IMR-90 (cell line): ENCODE measurements around the gene PHIP. TPM values are rescaled to one million over a fixed set of nuclear protein-coding genes. Genes with fewer than 3 reads are reported as not detected.

Experiments used
- ATAC-seq: fragments of 200-7000 bp; cut with Tn5 transposase; 2 replicates; pipeline ENCODE4 v1.9.1; 2020; ENCODE audit warnings: low read depth, mild to moderate bottlenecking, moderate library complexity
- BruUV-seq: library from RNA; stranded (reverse); fragments of 400-500 nt; replicated peaks from 2 replicates; lab custom pipeline; 2021; lab: Mats Ljungman, UMichigan
- CTCF ChIA-PET: fragments of 300-600 bp; formaldehyde crosslinking; extraction: SDS; loops from one replicate; lab custom pipeline; 2021; ENCODE audit warnings: antibody characterized with exemption; lab: Yijun Ruan, JAX
- POLR2A ChIA-PET: fragments of 300-600 bp; sonication (Branson Sonifier 250); formaldehyde crosslinking; loops from one replicate; lab custom pipeline; 2022; ENCODE audit warnings: antibody characterized with exemption; ENCODE audit not compliant: unreplicated experiment; lab: Charles Lee
- DNase-seq: peaks from one replicate; pipeline ENCODE4 v3.0.0; 2013
- H2AFZ ChIP-seq: replicated peaks from 2 replicates; pipeline ENCODE3; 2013; ENCODE audit warnings: low read length, mild to moderate bottlenecking; ENCODE audit not compliant: poor library complexity
- H2AK5ac ChIP-seq: 2 replicates; pipeline ENCODE4 v1.6.1; 2013; ENCODE audit warnings: low read depth, low read length, inconsistent platforms
- H2AK9ac ChIP-seq: replicated peaks from 2 replicates; pipeline ENCODE3; 2013; ENCODE audit warnings: mild to moderate bottlenecking, low read depth, low read length, moderate library complexity; ENCODE audit not compliant: poor library complexity
- H2BK120ac ChIP-seq: 2 replicates; pipeline ENCODE4 v1.6.1; 2013; ENCODE audit warnings: low read depth, low read length, inconsistent platforms
- H2BK15ac ChIP-seq: 3 replicates; pipeline ENCODE4 v1.6.1; 2013; ENCODE audit warnings: low read depth, low read length, inconsistent platforms
- H2BK20ac ChIP-seq: 2 replicates; pipeline ENCODE4 v1.6.1; 2013; ENCODE audit warnings: low read depth, mild to moderate bottlenecking, inconsistent platforms, low read length, moderate library complexity
- H2BK5ac ChIP-seq: 2 replicates; pipeline ENCODE4 v1.6.1; 2013; ENCODE audit warnings: mild to moderate bottlenecking, low read depth, low read length, inconsistent platforms; ENCODE audit not compliant: poor library complexity, severe bottlenecking
- H3K14ac ChIP-seq: replicated peaks from 2 replicates; pipeline ENCODE4 v1.6.1; 2013; ENCODE audit warnings: low read depth, low read length, inconsistent platforms
- H3K18ac ChIP-seq: 2 replicates; pipeline ENCODE4 v1.6.1; 2013; ENCODE audit warnings: low read depth, low read length, control low read depth
- H3K23ac ChIP-seq: 2 replicates; pipeline ENCODE4 v1.6.1; 2013; ENCODE audit warnings: low read depth, low read length, inconsistent platforms
- H3K27ac ChIP-seq: 2 replicates; pipeline ENCODE4 v1.5.1; 2013; ENCODE audit warnings: mild to moderate bottlenecking, control low read depth, low read length; ENCODE audit not compliant: insufficient read depth
- H3K27me3 ChIP-seq: 2 replicates; pipeline ENCODE4 v1.6.1; 2013; ENCODE audit warnings: low read length; ENCODE audit not compliant: control insufficient read depth, insufficient read depth
- H3K36me3 ChIP-seq: 2 replicates; pipeline ENCODE4 v1.6.1; 2013; ENCODE audit warnings: low read length, mixed read lengths; ENCODE audit not compliant: control insufficient read depth, insufficient read depth
- H3K4ac ChIP-seq: 2 replicates; pipeline ENCODE4 v1.6.1; 2013; ENCODE audit warnings: low read depth, low read length, inconsistent platforms
- H3K4me1 ChIP-seq: 2 replicates; pipeline ENCODE4 v1.6.1; 2013; ENCODE audit warnings: low read length, mixed read lengths; ENCODE audit not compliant: control insufficient read depth, insufficient read depth
- H3K4me2 ChIP-seq: 2 replicates; pipeline ENCODE4 v1.6.1; 2013; ENCODE audit warnings: low read depth, mild to moderate bottlenecking, control low read depth, low read length, moderate library complexity
- H3K4me3 ChIP-seq: 2 replicates; pipeline ENCODE4 v1.5.1; 2013; ENCODE audit warnings: low read depth, mild to moderate bottlenecking, control low read depth, low read length, moderate library complexity; ENCODE audit not compliant: insufficient read depth
- H3K56ac ChIP-seq: 2 replicates; pipeline ENCODE4 v1.6.1; 2013; ENCODE audit warnings: low read length, inconsistent platforms; ENCODE audit not compliant: insufficient read depth; ENCODE audit errors: extremely low read depth
- H3K79me1 ChIP-seq, 2 experiments: 2 replicates each; pipeline ENCODE4 v1.6.1; 2013; ENCODE audit warnings: low read length in 2 of 2, inconsistent platforms in 1 of 2, low read depth in 1 of 2
- H3K9ac ChIP-seq: 2 replicates; pipeline ENCODE4 v1.6.1; 2013; ENCODE audit warnings: low read depth, low read length, control low read depth
- H3K9me1 ChIP-seq: 2 replicates; pipeline ENCODE4 v1.6.1; 2013; ENCODE audit warnings: low read length, inconsistent platforms; ENCODE audit not compliant: insufficient read depth
- H3K9me3 ChIP-seq: 2 replicates; pipeline ENCODE4 v1.6.1; 2013; ENCODE audit warnings: low read length; ENCODE audit not compliant: control insufficient read depth, insufficient read depth
- H4K20me1 ChIP-seq: 2 replicates; pipeline ENCODE4 v1.6.1; 2013; ENCODE audit warnings: low read length, inconsistent platforms; ENCODE audit not compliant: insufficient read depth
- H4K5ac ChIP-seq: 2 replicates; pipeline ENCODE4 v1.6.1; 2013; ENCODE audit warnings: mild to moderate bottlenecking, low read depth, low read length, control low read depth
- H4K8ac ChIP-seq, 2 experiments: 2 replicates each; pipeline ENCODE4 v1.6.1; 2013; ENCODE audit warnings: low read depth in 2 of 2, low read length in 2 of 2, control low read depth in 1 of 2, inconsistent platforms in 1 of 2
- H4K91ac ChIP-seq: 2 replicates; pipeline ENCODE4 v1.6.1; 2013; ENCODE audit warnings: low read depth, low read length, inconsistent platforms; ENCODE audit not compliant: insufficient read depth
- CEBPB ChIP-seq: IDR thresholded peaks from 2 replicates; pipeline ENCODE4 v1.6.1; 2012; ENCODE audit warnings: low read depth, low read length, improper control_type of control experiment
- CHD1 ChIP-seq: IDR thresholded peaks from 2 replicates; pipeline ENCODE4 v1.6.1; 2012; ENCODE audit warnings: low read depth, low read length, improper control_type of control experiment
- MAFK ChIP-seq: IDR thresholded peaks from 2 replicates; pipeline ENCODE4 v1.6.1; 2012; ENCODE audit warnings: low read depth, low read length, improper control_type of control experiment
- MXI1 ChIP-seq: IDR thresholded peaks from 2 replicates; pipeline ENCODE4 v1.6.1; 2012; ENCODE audit warnings: low read depth, mild to moderate bottlenecking, low read length, moderate library complexity, borderline replicate concordance
- NFE2L2 ChIP-seq: fragments of 150-350 bp; IDR thresholded peaks from 2 replicates; pipeline ENCODE4 v1.6.1; 2016; ENCODE audit warnings: low read depth, mild to moderate bottlenecking, low read length
- POLR2A ChIP-seq: IDR thresholded peaks from 2 replicates; pipeline ENCODE4 v1.6.1; 2012; ENCODE audit warnings: mild to moderate bottlenecking, low read depth, low read length
- RCOR1 ChIP-seq: IDR thresholded peaks from 2 replicates; pipeline ENCODE4 v1.6.1; 2012; ENCODE audit warnings: mild to moderate bottlenecking, low read length, improper control_type of control experiment; ENCODE audit not compliant: insufficient replicate concordance
- RFX5 ChIP-seq: IDR thresholded peaks from 2 replicates; pipeline ENCODE4 v1.8.0; 2012; ENCODE audit warnings: low read depth, mild to moderate bottlenecking, low read length, moderate library complexity
- WGBS, 2 experiments: methylation state at CpG; one replicate each; pipeline versions ENCODE4 v1.1.5 to v1.1.7; 2013; ENCODE audit warnings: missing lambda C conversion rate in 2 of 2; ENCODE audit not compliant: insufficient read length in 1 of 2; ENCODE audit errors: extremely low coverage in 2 of 2; 5-methylcytosine and 5-hydroxymethylcytosine counted together
- dilution Hi-C: fragments of 300-500 bp; cut with HindIII; formaldehyde crosslinking; loops from one replicate; pipeline ENCODE4 v1.14.3; 2018; ENCODE audit warnings: low sequenced_read_pairs; ENCODE audit not compliant: unreplicated experiment
- in situ Hi-C: fragments of 300-500 bp; cut with MboI; formaldehyde crosslinking; loops from 3 replicates; pipeline ENCODE4 v1.14.3; 2019; ENCODE audit warnings: low sequenced_read_pairs, inconsistent platforms, mixed read lengths
- intact Hi-C: fragments of 100-400 bp; cut with micrococcal nuclease; formaldehyde crosslinking; loops from 2 replicates; pipeline ENCODE4 v1.10.0; 2022
- polyA plus RNA-seq, 3 experiments: library from polyadenylated mRNA; depleted of rRNA; stranded (reverse); fragments of >200 nt; gene quantifications; 2 replicates each; pipeline ENCODE4 v1.2.3, GENCODE V29; 2012; ENCODE audit warnings: low replicate concordance in 1 of 3
- total RNA-seq: library from RNA; depleted of rRNA; stranded (reverse); fragments of >200 nt; gene quantifications from 2 replicates; pipeline ENCODE4 v1.2.3, GENCODE V29; 2012
- TF ChIP-seq, protein P1 (sequence below): fragments of 150-350 bp; IDR thresholded peaks from 2 replicates; pipeline ENCODE4 v1.6.1; 2017; ENCODE audit warnings: mild to moderate bottlenecking, antibody characterized with exemption, low read length, low read depth

PHIP gene
- total and polyA plus RNA-seq, 2 of the 4 experiments (the other 2 are of a cell fraction) = 3.4 to 20.4 TPM

DNA sequence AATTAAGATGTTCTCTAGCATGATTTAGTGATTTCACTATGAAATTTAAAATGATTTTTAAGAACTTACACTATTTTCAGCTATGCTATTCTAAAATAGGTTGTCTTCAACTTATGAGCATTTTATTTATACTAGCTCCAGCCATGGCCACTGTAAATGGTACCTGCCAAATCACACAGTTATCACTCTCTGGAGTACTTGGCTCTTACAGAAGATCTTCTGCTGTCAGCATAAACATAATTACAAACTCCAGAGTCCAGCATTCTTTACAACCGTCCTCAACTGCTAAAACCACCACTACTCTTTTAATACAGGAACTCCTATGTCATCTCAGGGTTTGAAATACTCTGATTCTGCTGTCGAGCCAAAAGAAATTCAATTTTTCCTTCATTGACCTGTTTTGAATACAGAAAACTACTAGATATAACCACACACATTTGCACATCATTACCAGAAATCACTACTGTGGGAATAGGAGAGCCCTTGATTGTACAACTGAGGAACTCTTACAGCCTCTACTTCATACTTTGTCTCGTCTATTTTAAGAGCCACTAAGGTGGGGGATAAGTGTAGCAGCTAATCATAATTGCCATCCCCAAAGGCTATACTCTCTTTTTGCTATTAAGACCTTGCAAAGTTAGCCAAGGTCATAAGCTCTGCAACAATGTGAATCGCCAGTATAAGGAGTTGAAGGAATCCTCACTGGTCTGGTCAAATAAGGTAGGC lies 93.7 kb downstream of the PHIP start:
- no peak overlapping the region for H3K23ac ChIP-seq
- no peak overlapping the region for H2AK9ac ChIP-seq
- no peaks in the 10 kb centered on the region for H4K20me1 ChIP-seq
- no peak overlapping the region for H3K9ac ChIP-seq
- no peak for ATAC-seq
- in situ Hi-C loops = no loop called here
- BruUV-seq = no TSS peak
- H3K4me3 ChIP-seq = no peak overlapping the region
- intact Hi-C loops = no loop called here
- WGBS, 2 experiments = no CpG with 5 or more reads among the region's 4 CpGs
- H2BK5ac ChIP-seq = no peak overlapping the region
- no peaks in the 10 kb centered on the region for H3K4me1 ChIP-seq
- no peaks in the 10 kb centered on the region for H3K9me1 ChIP-seq
- no peak overlapping the region for H3K18ac ChIP-seq
- no peak overlapping the region for H4K5ac ChIP-seq
- DNase-seq = no peak
- H3K14ac ChIP-seq = no peak overlapping the region
- CTCF ChIA-PET = no interaction called here
- H4K8ac ChIP-seq = no peak overlapping the region
- POLR2A ChIA-PET = no interaction called here
- no peak overlapping the region for H3K56ac ChIP-seq
- H3K4me2 ChIP-seq = no peak overlapping the region
- TF ChIP-seq, protein P1, sequence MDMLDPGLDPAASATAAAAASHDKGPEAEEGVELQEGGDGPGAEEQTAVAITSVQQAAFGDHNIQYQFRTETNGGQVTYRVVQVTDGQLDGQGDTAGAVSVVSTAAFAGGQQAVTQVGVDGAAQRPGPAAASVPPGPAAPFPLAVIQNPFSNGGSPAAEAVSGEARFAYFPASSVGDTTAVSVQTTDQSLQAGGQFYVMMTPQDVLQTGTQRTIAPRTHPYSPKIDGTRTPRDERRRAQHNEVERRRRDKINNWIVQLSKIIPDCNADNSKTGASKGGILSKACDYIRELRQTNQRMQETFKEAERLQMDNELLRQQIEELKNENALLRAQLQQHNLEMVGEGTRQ = no peak
- TF ChIP-seq CHD1 (no peak), RFX5 (no peak), MXI1 (no peak), MAFK (no peak), CEBPB (no peak), POLR2A (no peak), NFE2L2 (no peak), RCOR1 (no peak)
- H2AFZ ChIP-seq = no peak overlapping the region
- H4K91ac ChIP-seq = no peak overlapping the region
- H2AK5ac ChIP-seq = no peak overlapping the region
- H2BK120ac ChIP-seq = no peak overlapping the region
- H2BK20ac ChIP-seq = no peak overlapping the region
- no peak overlapping the region for H3K4ac ChIP-seq
- no peaks in the 10 kb centered on the region for H3K9me3 ChIP-seq
- H3K27ac ChIP-seq = no peak overlapping the region
- no peak overlapping the region for H2BK15ac ChIP-seq
- H3K27me3 ChIP-seq = no peaks in the 10 kb centered on the region
- H3K79me1 ChIP-seq = peaks cover 0 to 3% of the 10 kb centered on the region in 2 experiments; a peak in 2 of 4 replicates
- dilution Hi-C loops = no loop called here
- H3K36me3 ChIP-seq = peaks cover 10% of the 10 kb centered on the region
